Fibroblast of upper back skin (primary cell): ENCODE results near the gene FMC1.
"Not testable (repeated sequence)": the region's sequence is repeated elsewhere in the genome, so short reads cannot be mapped to it uniquely, and the experiment has no call there.

Experiments used
- DNase-seq: peaks from one replicate; pipeline ENCODE4 v3.0.0-alpha.2; 2013

Gene FMC1

GRCh38 chr7:139341058-139341775 lies at the start of gene FMC1:
FMC1 (plus strand) TSS chr7:139341337; CDS start chr7:139341385, 48 bp downstream.
- peak; percentile 91 for DNase-seq

- DNase-seq, result no peak
Measured at GRCh38 chr7:139292821-139293220, 48.3 kb upstream of the FMC1 start.

- no peak for DNase-seq
Measured at GRCh38 chr7:139293534-139293933, 47.6 kb upstream of the FMC1 start.

GRCh38 chr7:139294241-139294640 lies 46.9 kb upstream of the FMC1 start:
- no peak for DNase-seq

- DNase-seq, result no peak
Measured at GRCh38 chr7:139294951-139295575, 46.1 kb upstream of the FMC1 start.

GRCh38 chr7:139297795-139298194 lies 43.3 kb upstream of the FMC1 start:
- no peak for DNase-seq

- DNase-seq, result no peak
Measured at GRCh38 chr7:139299296-139299695, 41.8 kb upstream of the FMC1 start.

GRCh38 chr7:139300390-139300789 lies 40.7 kb upstream of the FMC1 start:
- DNase-seq, result no peak

- DNase-seq, result no peak
Measured at GRCh38 chr7:139304517-139304916, 36.6 kb upstream of the FMC1 start.

GRCh38 chr7:139317939-139318505 lies 23.1 kb upstream of the FMC1 start:
- no peak for DNase-seq

GRCh38 chr7:139321071-139321745 lies 19.9 kb upstream of the FMC1 start:
- DNase-seq, result peak; percentile 13

- DNase-seq, result not testable (repeated sequence)
Measured at GRCh38 chr7:139324709-139325108, 16.4 kb upstream of the FMC1 start.

- DNase-seq, result peak; percentile 86
Measured at GRCh38 chr7:139328375-139328774, 12.8 kb upstream of the FMC1 start.

- DNase-seq, result peak; percentile 1
Measured at GRCh38 chr7:139329119-139329518, 12.0 kb upstream of the FMC1 start.

- DNase-seq, result no peak
Measured at GRCh38 chr7:139330333-139331030, 10.7 kb upstream of the FMC1 start.

GRCh38 chr7:139332697-139333359 lies 8.3 kb upstream of the FMC1 start:
- DNase-seq, result no peak

- not testable (repeated sequence) for DNase-seq
Measured at GRCh38 chr7:139333443-139333842, 7.7 kb upstream of the FMC1 start.

GRCh38 chr7:139334399-139335150 lies 6.6 kb upstream of the FMC1 start:
- DNase-seq, result no peak

- DNase-seq, result no peak
Measured at GRCh38 chr7:139339025-139339424, 2.1 kb upstream of the FMC1 start.

GRCh38 chr7:139339698-139340036 lies 1.5 kb upstream of the FMC1 start:
- DNase-seq, result no peak

- DNase-seq, result peak; percentile 100
Measured at GRCh38 chr7:139340037-139340807, 915 bp upstream of the FMC1 start.
